ENCODE measurements around the gene C5orf15. TPM values are rescaled to one million over a fixed set of nuclear protein-coding genes. Genes with fewer than 3 reads are reported as not detected.

The C5orf15 gene
- total RNA-seq, 1 experiment from 2014 or later, result 45.2 TPM

DNA sequence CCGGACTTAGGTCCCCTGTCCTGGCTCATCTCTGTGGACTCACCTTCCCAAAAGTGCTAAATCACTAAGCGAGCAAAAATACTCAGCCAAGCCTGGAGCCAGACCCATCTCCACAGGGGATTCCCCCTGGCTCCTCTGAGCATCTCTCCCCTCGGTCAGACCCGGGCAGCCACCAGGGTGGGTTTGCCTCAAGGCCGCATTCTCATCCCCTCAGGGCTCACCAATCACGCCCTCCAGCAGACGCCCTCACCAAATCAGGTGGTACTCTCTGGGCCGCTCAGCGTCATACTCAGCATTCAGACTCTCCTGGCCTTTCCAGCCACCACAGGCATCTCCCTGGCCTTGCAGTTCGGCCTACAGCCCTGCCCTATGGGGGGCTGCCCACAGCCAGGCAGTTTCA is 49.7 kb downstream of the C5orf15 start:
- no TSS peak for BruUV-seq (replicated peaks)
- no peaks in the 10 kb centered on the region for H3K79me2 ChIP-seq (ENCODE audit: low read length)

DNA sequence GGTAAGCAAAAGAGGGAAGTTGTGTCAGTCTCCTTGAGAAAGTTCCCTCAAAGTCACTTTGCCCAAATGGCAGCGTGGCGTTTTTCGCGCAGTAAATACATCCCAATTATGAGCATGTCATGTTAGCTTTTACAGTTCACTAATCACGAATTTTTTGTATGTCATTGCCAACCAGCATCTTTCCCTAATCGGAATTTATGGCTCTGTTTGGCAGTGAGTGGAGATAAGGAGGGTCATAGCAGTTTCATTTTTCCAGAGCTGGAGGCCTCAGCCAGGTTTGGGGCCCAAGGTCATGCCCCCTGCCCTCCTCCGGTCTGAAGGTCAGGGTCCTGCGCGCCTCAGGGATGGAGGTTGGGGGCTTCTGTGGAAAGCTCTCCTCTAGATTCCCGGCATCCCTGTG is 50.1 kb downstream of the C5orf15 start:
- ChIA-PET POLR2A (ENCODE audit: unreplicated experiment) (no interaction called here), CTCF (no interaction called here)
- H3K9ac ChIP-seq (ENCODE audit: low read length), result no peak overlapping the region
- H3K36me3 ChIP-seq (ENCODE audit: low read depth, low read length), result no peaks in the 10 kb centered on the region
- no peak overlapping the region for H3K27ac ChIP-seq (ENCODE audit: low read length)
- no peak for DNase-seq
- H2AFZ ChIP-seq (ENCODE audit: low read length), result no peak overlapping the region
- no peaks in the 10 kb centered on the region for H4K20me1 ChIP-seq (ENCODE audit: low read length)
- intact Hi-C loops (cut with micrococcal nuclease), result no loop called here
- H3K4me3 ChIP-seq (ENCODE audit: low read length), result no peak overlapping the region
- BruUV-seq (replicated peaks), result no TSS peak
- H3K4me1 ChIP-seq (ENCODE audit: insufficient read depth, low read length), result no peaks in the 10 kb centered on the region
- no peaks in the 10 kb centered on the region for H3K27me3 ChIP-seq (ENCODE audit: low read length)
- H3K4me2 ChIP-seq (ENCODE audit: low read length), result no peak overlapping the region
- no peaks in the 10 kb centered on the region for H3F3A ChIP-seq (ENCODE audit: low read length, unreplicated experiment)
- no peaks in the 10 kb centered on the region for H3K9me3 ChIP-seq (ENCODE audit: low read length)
- H3K9me2 ChIP-seq (replicated peaks; ENCODE audit: low read length), result no peaks in the 10 kb centered on the region
- TF ChIP-seq EZH2 (IDR thresholded peaks at IDR 0.05; ENCODE audit: low read length, unreplicated experiment), result no peak
- TF ChIP-seq EZH2phosphoT487 (IDR thresholded peaks at IDR 0.05; ENCODE audit: borderline replicate concordance, low read length), result no peak
- TF ChIP-seq, protein P1, sequence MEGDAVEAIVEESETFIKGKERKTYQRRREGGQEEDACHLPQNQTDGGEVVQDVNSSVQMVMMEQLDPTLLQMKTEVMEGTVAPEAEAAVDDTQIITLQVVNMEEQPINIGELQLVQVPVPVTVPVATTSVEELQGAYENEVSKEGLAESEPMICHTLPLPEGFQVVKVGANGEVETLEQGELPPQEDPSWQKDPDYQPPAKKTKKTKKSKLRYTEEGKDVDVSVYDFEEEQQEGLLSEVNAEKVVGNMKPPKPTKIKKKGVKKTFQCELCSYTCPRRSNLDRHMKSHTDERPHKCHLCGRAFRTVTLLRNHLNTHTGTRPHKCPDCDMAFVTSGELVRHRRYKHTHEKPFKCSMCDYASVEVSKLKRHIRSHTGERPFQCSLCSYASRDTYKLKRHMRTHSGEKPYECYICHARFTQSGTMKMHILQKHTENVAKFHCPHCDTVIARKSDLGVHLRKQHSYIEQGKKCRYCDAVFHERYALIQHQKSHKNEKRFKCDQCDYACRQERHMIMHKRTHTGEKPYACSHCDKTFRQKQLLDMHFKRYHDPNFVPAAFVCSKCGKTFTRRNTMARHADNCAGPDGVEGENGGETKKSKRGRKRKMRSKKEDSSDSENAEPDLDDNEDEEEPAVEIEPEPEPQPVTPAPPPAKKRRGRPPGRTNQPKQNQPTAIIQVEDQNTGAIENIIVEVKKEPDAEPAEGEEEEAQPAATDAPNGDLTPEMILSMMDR (conservative IDR thresholded peaks at IDR 0.05; ENCODE audit: low read depth, low read length), result no peak
- no peaks in the 10 kb centered on the region for H3K79me2 ChIP-seq (ENCODE audit: low read length)
- ATAC-seq, result no peak

More for the DNA sequence above, 49.7 kb downstream of the C5orf15 start:
- TF ChIP-seq, protein P1 (conservative IDR thresholded peaks at IDR 0.05; ENCODE audit: low read depth, low read length), result no peak
- no peak for TF ChIP-seq EZH2 (IDR thresholded peaks at IDR 0.05; ENCODE audit: low read length, unreplicated experiment)
- TF ChIP-seq EZH2phosphoT487 (IDR thresholded peaks at IDR 0.05; ENCODE audit: borderline replicate concordance, low read length), result no peak
- no peak overlapping the region for H3K4me2 ChIP-seq (ENCODE audit: low read length)
- no peak overlapping the region for H3K9ac ChIP-seq (ENCODE audit: low read length)
- no peak for ATAC-seq
- H3K9me3 ChIP-seq (ENCODE audit: low read length), result no peaks in the 10 kb centered on the region
- ChIA-PET POLR2A (ENCODE audit: unreplicated experiment) (no interaction called here), CTCF (no interaction called here)
- H4K20me1 ChIP-seq (ENCODE audit: low read length), result no peaks in the 10 kb centered on the region
- H3K27me3 ChIP-seq (ENCODE audit: low read length), result no peaks in the 10 kb centered on the region
- H3F3A ChIP-seq (ENCODE audit: low read length, unreplicated experiment), result no peaks in the 10 kb centered on the region
- intact Hi-C loops (cut with micrococcal nuclease), result no loop called here
- no peak overlapping the region for H3K4me3 ChIP-seq (ENCODE audit: low read length)
- H3K4me1 ChIP-seq (ENCODE audit: insufficient read depth, low read length), result no peaks in the 10 kb centered on the region
- H2AFZ ChIP-seq (ENCODE audit: low read length), result no peak overlapping the region
- H3K27ac ChIP-seq (ENCODE audit: low read length), result no peak overlapping the region
- no peaks in the 10 kb centered on the region for H3K36me3 ChIP-seq (ENCODE audit: low read depth, low read length)
- H3K9me2 ChIP-seq (replicated peaks; ENCODE audit: low read length), result no peaks in the 10 kb centered on the region
- no peak for DNase-seq

DNA sequence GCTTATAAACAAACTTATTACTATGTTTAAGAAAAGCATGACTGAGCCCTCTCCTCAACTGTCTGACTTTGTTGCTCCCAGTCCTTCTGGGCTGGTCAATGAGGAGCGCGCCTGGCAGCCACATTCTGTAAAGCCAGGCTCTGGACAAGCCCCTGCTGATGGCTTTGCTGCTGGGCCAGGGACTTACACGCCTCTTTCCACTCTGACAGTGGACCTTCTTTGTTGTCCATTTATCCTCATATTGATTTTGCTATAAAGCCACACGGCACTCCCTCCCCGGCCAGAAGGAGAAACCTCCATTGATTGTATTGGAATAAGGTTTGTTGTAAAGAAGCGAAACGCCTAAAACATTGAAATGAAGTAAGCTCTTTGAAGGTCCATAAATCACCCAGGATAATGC is 50.6 kb downstream of the C5orf15 start:
- Histone ChIP-seq H3K27ac (ENCODE audit: low read length) (no peak overlapping the region), H3K9me3 (ENCODE audit: low read length) (no peaks in the 10 kb centered on the region), H3K27me3 (ENCODE audit: low read length) (no peaks in the 10 kb centered on the region), H3K79me2 (ENCODE audit: low read length) (no peaks in the 10 kb centered on the region), H3K4me3 (ENCODE audit: low read length) (no peak overlapping the region), H3K4me1 (ENCODE audit: insufficient read depth, low read length) (no peaks in the 10 kb centered on the region), H3K36me3 (ENCODE audit: low read depth, low read length) (no peaks in the 10 kb centered on the region), H3K4me2 (ENCODE audit: low read length) (no peak overlapping the region), H4K20me1 (ENCODE audit: low read length) (no peaks in the 10 kb centered on the region), H3K9ac (ENCODE audit: low read length) (no peak overlapping the region), H3F3A (ENCODE audit: low read length, unreplicated experiment) (no peaks in the 10 kb centered on the region), H3K9me2 (replicated peaks; ENCODE audit: low read length) (no peaks in the 10 kb centered on the region), H2AFZ (ENCODE audit: low read length) (no peak overlapping the region)
- ATAC-seq (no peak), DNase-seq (no peak)
- ChIA-PET POLR2A (ENCODE audit: unreplicated experiment) (no interaction called here), CTCF (no interaction called here)
- TF ChIP-seq EZH2phosphoT487 (IDR thresholded peaks at IDR 0.05; ENCODE audit: borderline replicate concordance, low read length) (no peak), EZH2 (IDR thresholded peaks at IDR 0.05; ENCODE audit: low read length, unreplicated experiment) (no peak)
- TF ChIP-seq, protein P1 (conservative IDR thresholded peaks at IDR 0.05; ENCODE audit: low read depth, low read length), result no peak
- no TSS peak for BruUV-seq (replicated peaks)
- intact Hi-C loops (cut with micrococcal nuclease), result no loop called here
